NOMO-1 (cell line): ENCODE data around the gene UAP1L1.
A peak's percentile ranks its signal among the peaks of the same experiment; 100 is the strongest.
"Not testable (repeated sequence)": the region's sequence is repeated elsewhere in the genome, so short reads cannot be mapped to it uniquely, and the experiment has no call there.

Source experiments
- DNase-seq, 2 experiments: peaks; one replicate each; lab custom pipeline; 2025; ENCODE audit not compliant: unreplicated experiment in 2 of 2; lab: John Stamatoyannopoulos, UW

UAP1L1 gene

GRCh38 chr9:137111788-137112563 is 34.7 kb downstream of the UAP1L1 start:
- no peak for DNase-seq

GRCh38 chr9:137112564-137113384 is 35.5 kb downstream of the UAP1L1 start:
- no peak for DNase-seq

GRCh38 chr9:137113385-137114159 is 36.3 kb downstream of the UAP1L1 start:
- peak in 1 of 2 experiments; percentile 19 for DNase-seq

- peak in 1 of 2 experiments; percentile 51 for DNase-seq
These were observed 36.9 kb downstream of the UAP1L1 start for GRCh38 chr9:137114220-137114612.

GRCh38 chr9:137114613-137115393 is 37.5 kb downstream of the UAP1L1 start, which contains the start of gene DPP7:
DPP7 (minus strand) TSS chr9:137114733; CDS start chr9:137114713, 20 bp downstream.
- DNase-seq, result peak; percentile 69 to 90

- no peak for DNase-seq
These were observed 38.2 kb downstream of the UAP1L1 start for GRCh38 chr9:137115394-137116026.

- DNase-seq, result no peak
These were observed 38.8 kb downstream of the UAP1L1 start for GRCh38 chr9:137116027-137116507.

GRCh38 chr9:137116728-137117127 is 39.4 kb downstream of the UAP1L1 start:
- DNase-seq, result no peak

GRCh38 chr9:137117269-137117731 is 40.0 kb downstream of the UAP1L1 start:
- DNase-seq, result no peak

GRCh38 chr9:137118092-137118603 is 40.8 kb downstream of the UAP1L1 start:
- not testable (repeated sequence) for DNase-seq

GRCh38 chr9:137121927-137122795 is 44.8 kb downstream of the UAP1L1 start:
- DNase-seq, result not testable (repeated sequence)

- DNase-seq, result not testable (repeated sequence)
These were observed 45.6 kb downstream of the UAP1L1 start for GRCh38 chr9:137122796-137123467.

- no peak for DNase-seq
These were observed 46.1 kb downstream of the UAP1L1 start for GRCh38 chr9:137123468-137123837.

GRCh38 chr9:137123952-137124462 is 46.7 kb downstream of the UAP1L1 start:
- not testable (repeated sequence) for DNase-seq

GRCh38 chr9:137126786-137127185 is 49.5 kb downstream of the UAP1L1 start:
- peak in 1 of 2 experiments; percentile 28 for DNase-seq

- DNase-seq, result peak; percentile 82 to 85
These were observed 50.2 kb downstream of the UAP1L1 start for GRCh38 chr9:137127301-137128157.
